Measurements from ENCODE around the gene TOPAZ1.

The TOPAZ1 gene

DNA sequence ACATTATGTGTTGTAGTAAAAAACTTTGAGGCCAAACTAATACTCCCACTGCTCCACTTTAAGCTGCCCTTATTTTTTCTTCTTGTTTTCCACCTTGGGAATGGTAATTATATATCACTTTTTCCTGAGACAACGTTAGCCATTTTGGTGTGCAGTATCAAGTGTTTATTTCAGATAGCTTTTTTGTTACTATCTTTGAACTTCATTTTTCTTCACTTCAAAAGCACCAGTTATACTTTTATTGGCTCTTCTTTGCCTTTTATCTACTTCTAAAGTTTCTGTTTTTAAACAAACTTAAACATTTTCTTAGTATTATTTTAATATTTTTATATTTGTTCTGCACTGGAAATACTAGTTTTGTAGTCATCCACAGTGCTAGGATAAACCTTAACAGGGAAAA is 6.5 kb downstream of the TOPAZ1 start:
- FAIRE-seq = no peak

DNA sequence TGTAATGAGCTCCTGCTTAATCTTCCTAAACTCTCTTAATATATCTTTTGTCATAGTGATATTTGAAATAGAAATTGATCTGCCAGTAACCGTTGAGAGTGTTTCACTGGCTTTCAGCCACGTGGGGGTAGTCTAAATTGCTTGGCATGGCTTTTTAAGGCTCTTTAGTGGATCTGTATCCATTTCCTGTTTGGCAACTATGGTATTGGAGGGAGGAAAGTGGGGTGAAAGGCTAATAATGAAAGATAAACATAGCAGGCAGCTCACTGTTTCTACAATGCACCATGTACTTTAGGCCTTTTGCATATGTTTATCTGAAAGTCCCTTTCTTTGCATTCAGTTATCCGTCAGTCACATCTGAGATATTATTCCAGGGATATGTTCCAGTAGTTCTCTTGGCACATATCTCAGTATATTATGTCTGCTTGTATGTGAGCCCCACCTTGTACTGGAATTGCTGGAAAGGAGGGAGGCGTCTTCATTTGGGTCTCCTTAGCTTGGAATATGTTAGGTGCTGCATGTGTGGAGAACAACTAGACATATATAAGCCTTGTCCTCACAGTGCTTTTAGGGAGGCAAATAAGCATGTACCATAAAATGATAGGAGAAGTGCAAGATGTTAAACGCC is 10.8 kb downstream of the TOPAZ1 start:
- FAIRE-seq = no peak

DNA sequence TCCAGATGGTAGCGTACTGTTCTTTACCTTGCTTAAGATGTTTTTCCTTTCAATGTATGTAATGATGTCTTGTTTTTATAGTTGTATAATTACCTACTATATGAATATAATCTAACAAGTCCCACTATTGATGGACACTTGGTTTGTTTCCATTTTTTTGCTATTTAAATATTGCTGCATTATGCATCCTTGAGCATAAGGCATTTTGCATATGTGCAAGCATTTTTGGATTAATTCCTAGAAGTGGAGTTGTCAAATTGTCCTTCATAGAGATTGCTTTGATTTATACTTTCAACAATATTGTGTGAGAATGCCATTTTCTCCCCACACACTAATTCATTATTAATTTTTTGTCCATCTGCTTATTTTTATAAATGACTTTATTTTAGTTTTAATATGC is 17.7 kb downstream of the TOPAZ1 start:
- no peak for FAIRE-seq

DNA sequence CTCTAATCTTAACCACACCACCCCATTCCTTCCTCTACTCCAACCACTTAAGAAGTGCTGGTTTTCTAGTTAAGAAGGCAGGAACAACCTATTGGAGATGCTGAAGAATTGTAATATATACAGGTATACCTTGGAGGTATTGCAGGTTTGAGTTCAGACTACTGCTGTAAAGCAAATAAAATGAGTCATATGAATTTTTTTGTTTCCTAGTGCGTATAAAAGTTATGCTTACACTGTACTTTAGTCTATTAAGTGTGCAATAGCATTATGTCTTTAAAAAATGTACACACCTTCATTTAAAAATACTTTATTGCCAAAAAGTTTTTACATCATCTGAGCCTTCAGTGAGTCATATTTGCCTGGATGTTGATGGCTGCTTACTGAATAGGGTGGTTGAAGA is 22.5 kb downstream of the TOPAZ1 start:
- FAIRE-seq = no peak

DNA sequence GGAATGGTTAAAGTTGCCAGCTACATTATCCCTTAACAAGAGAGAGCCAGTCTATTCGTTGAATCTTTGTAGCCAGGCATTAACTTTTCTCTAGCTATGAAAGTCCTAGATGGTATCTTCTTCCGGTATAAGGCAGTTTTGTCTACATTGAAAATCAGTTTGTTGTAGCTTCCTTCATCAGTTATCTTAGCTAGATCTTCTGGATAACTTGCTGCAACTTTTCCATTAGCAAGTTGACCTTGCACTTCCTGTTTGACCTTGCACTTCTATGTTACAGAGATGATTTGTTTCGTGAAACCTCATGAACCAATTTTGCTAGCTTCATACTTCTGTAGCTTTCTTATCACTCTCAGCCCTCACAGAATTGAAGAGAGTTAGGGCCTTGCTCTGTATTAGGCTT is 24.1 kb downstream of the TOPAZ1 start:
- no peak for FAIRE-seq

DNA sequence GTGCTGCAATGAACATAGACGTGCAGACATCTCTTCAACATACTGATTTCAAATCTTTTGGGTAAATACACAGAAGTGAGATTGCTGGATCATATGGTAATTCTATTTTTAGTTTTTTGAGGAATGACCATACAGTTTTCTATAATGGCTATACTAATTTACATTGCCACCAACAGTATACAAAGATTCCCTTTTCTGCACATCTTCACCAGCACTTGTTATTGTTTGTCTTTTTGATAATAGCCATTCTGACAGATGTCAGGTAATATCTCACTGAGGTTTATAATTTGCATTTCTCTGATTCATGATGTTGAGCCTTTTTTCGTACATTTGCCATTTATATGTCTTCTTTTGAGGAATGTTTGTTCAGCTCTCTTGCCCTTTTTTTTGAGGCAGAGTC is 30.5 kb downstream of the TOPAZ1 start:
- FAIRE-seq = no peak

DNA sequence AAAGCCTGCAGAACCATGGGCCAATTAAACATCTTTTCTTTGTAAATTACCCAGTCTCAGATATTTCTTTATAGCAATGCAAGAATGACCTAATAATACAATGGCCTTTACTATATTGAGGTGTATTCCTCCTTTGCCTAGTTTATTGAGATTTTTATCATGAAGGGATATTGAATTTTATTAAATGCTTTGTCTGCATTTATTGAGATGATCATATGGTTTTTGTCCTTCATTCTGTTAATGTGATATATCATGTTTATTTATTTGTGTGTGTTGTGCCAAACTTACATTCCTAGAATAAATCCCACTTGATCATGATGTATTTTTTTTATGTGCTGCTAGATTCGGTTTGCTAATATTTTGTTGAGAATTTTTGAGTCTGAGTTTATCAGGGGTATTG is 36.2 kb downstream of the TOPAZ1 start:
- peak; percentile 30 for FAIRE-seq

DNA sequence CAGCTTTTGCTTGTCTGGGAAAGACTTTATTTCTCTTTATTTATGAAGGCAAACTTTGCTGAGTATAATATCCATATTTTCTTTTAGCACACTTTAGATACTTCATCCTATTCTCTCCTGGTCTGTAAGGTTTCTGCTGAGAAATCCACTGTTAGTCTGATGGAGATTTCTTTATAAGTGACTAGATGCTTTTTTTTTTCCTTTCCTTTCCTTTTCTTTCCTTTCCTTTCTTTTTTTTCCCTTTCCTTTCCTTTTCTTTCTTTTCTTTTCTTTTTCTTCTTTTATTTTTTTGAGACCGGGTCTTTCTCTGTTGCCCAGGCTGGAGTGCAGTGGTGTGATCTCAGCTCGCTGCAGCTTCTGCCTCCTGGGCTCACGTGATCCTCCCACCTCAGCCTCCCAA is 38.4 kb downstream of the TOPAZ1 start:
- no peak for FAIRE-seq

DNA sequence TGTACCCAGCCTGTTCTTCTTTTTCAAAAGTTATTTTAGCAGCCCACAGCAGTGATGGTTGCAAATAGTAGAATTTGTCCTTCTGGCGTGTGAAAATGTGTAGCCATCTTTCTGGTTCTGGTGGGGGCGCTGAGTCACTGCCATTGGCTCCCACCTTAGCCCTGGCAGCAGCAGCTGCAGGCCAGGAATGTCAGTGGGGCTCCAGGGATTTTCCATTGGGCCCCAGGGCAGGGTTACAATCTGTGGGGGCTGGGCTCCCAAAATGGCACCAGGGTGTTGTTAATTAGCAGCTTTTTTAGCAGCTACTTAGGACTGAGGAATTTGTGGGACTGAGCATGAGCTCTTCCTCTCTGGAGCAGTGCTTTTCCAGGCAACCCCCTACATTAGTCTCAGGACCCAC is 38.9 kb downstream of the TOPAZ1 start:
- no peak for FAIRE-seq

DNA sequence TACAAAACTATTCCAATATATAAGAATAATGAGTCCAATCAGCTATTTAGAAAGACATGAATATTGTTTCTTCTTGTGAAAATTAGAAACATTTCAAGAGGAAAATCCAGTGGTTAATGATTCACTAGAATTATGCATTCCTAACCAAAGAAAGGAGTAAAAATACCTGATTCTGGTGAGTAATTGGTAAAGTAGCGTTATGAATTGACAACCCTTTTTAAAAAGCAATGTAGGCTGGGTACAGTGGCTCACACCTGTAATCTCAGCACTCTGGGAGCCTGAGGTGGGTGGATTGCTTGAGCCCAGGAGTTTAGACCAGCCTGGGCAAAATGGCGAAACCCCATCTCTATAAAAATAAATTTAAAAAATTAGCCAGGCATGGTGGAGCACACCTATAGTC is 43.3 kb downstream of the TOPAZ1 start:
- no peak for FAIRE-seq

DNA sequence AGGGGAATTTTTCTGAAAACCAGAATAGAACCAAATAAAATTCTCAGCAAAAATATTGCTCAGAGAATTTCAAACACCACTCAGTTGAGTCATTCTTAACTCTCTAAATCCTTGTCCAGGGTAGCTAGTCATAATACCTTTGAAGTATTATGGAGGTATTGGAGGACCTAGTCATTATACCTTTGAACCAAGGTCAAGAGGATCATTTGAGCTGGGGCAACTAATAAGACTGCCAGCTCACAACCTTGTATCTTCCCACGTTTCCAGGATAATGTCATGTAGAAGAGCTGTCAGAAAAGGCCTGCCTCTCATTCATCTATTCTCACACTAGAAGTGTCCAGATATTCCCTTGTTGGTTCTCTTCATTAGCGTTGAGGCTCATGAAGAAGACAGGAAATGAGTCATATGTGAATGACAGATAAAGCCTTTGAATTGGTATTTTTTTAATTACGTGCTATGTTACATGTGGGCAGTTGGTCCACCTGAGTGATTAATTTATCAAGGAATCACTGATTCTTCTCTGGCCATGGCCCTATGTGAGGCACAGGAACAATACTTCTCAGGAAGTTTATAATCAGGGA is 48.3 kb downstream of the TOPAZ1 start:
- no peak for FAIRE-seq

DNA sequence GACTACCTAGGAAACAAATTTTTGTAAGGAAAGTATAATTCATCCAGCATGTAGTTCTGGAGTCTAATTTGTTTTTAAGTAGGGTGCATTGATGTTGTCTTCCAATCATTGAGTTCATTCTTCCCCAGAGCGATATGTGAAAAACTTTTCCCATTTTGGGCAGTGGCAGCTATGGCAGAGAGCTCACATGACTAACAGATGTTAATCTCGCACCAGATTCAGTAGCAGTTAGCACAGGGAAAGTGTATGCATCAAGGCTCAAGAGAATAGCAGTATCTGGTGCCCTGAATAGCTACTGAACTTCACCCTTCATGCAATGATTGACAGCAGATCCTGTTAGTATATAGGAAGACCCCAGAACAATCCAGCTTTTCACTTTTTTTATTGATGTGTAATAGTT is 50.6 kb downstream of the TOPAZ1 start:
- FAIRE-seq = no peak

DNA sequence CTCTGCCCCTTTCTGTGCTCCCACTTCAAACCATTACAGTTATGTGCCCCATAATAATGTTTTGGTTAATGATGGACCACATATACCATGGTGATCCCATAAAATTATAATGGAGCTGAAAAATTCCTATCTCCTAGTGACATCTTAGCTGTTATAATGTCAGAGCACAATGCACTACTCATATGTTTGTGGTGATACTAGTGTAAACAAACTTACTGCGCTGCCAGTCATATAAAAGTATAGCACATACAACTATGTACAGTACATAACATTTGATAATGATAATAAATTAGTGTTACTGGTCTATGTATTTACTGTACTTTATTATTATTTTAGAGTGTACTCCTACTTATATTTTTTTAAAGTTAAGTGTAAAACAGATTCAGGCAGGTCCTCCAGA is 51.3 kb downstream of the TOPAZ1 start:
- FAIRE-seq = no peak

DNA sequence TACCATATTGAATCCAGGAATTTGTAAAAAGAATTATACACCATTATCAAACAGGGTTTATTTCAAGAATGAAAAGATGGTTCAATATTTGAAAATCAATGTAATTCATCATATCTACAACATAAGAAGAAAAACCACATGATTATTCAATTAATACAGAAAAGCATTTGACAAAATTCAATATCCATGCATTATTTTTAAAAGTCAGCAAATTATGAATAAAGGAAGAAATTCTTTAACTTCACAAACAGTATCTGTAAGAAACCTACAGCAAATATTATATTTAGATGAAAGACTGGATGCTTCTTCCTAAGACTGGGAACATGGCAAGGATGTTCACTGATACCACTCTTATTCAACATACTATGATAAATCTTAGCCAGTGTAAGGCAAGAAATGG is 55.6 kb downstream of the TOPAZ1 start:
- FAIRE-seq = no peak

DNA sequence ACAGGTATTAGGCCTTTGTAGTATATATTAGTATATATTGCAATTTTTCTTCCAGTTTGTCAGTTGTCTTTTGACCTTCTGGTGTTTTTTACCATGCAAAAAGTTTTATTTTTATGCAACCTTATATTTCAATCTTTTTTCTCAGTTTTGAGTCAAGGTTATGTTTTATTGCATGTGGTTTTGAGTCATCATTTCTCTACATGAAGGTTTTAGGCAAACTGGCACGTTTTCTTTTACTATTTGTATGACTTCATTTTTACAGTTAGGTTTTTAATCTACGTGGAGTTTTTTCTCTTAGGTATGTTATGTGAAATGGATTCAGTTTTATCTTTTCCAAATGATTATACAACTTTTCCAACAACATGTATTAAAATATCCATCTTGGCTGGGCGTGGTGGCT is 60.1 kb downstream of the TOPAZ1 start:
- no peak for FAIRE-seq

DNA sequence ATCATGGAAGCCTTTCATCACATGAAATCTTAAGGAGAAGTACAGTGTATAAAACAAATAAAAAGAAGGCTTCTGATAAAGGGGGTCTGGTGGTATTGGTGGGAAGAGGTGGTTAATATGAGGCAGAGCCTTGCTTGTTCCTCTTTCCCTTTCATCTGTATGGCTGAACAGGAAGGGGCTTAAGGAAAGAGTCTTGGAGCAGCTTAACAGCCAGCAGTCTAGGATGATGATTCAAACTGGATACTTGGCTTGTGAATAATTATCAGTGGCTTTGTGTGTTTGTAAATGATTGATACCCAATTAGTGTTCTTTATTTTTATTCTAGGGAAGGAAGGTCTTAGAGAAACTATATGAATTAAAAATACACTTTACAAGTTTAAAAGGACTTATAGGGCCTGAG is 67.8 kb downstream of the TOPAZ1 start:
- FAIRE-seq = no peak

DNA sequence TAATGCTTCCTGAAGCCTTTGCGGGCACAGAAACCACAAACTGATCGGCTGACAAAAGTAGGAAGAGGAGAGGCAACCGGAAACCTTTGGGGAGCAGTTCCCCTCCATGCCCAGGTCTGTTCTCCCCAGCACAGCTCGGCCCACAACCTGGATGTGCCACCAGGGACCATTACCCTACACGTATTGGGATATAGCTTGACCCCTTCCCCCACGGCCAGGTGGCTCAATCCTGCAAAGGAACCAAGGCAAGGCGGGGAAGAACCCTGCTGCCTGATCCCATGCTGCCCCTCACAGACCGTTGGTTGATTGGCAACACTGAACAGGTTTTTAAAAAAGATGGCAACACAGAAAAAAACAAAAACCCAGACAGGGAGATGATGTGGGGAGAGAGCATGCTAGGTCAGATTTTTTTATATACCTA is 77.2 kb downstream of the TOPAZ1 start:
- no peak for FAIRE-seq

DNA sequence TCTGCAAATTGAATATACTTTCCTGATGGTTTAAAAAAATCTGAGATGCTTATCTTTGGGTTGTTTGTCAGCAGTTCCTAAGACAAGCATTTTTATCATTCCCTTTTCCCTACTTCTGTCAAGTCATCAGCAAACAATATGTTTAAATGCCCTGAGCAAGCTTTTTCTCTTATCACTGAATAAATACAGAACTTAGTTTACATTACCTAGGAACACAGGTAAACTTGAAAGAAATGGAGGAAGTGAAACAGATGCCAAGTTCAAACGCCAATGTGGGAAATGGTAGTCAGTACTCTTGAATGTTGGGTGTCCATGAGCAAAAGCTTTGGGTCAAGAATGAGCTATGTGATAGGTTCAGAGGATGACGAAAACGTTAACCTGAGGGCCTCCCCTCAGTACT is 79.6 kb downstream of the TOPAZ1 start:
- FAIRE-seq = no peak

DNA sequence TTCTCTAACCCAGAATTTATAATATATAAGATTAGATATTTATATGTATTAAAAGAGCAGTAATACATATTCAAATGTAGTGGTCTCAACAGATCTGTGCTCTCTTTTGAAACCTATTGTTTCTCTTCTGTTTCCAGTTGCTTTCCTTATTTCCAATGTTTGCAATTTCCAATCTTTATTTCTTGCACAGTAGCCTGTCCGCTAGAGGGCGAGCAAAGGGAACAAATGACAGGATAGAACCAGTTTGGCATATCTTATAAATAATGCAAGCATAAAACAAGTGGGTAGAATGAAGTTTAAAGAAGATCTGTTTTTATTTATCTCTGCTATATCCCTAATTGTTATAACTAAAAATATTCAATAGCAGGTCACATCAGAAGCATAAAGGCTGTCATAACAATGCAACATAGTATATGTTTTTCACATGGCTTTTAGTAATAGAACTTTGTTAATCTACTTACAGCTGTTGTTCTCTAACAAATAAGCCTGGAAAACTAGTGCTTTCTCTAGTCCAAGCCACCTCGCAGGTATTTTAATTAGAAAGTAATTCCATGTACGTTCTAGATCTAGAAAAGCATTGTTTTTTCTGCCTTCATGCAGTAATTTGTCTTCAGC is 81.8 kb downstream of the TOPAZ1 start:
- peak; percentile 99 for FAIRE-seq

DNA sequence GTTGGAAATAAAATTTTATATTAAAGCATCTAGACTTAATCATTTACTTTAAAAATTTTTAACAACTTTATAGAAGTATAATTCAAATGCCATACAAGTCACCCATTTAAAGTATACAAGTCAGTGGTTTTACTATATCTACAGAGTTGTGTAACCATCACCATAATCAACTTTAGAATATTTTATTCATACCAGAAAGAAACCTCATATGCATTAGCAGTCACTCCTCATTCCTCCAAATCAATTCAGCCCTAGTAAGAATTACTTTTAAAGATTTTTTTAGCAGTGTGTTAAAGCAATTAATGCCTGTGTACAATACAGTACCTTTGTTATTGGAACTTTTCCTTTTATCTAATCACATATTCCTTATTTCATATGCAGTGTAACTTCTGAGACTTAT is 82.9 kb downstream of the TOPAZ1 start:
- no peak for FAIRE-seq

DNA sequence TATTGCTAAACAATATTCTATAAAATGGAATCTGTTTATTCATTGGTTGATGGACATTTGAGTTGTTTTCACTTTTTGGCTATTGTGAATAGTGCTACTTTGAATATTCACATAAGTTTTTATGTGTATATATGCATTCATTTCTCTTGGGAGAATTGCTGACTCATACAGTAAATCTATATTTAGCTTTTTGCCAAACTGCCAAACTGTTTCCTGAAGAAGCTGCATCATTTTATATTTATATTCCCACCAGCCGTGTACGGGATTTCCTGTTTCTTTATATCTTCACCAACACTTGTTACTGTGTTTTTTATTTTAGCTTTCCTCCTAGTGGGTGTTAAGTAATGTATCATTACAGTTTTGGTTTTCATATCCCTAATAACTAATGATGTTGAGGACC is 84.3 kb downstream of the TOPAZ1 start:
- FAIRE-seq = no peak

DNA sequence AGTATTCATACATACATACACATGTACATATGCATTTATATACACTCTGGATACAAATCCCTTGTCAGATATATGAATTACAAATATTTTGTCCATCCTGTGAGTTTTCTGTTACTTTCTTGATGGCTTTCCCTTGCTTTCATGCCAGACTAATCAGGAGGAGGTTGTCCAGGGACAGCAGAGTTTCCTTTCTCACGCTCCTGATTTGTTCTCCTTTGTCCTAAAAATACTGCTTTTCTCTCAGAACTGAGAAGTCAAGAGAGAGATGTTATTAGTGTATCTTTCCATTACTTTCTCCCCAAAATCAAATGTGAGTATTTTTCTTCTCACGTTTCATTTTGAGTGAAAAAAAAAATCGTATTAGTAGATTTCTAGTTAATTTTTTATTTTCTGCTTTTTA is 84.8 kb downstream of the TOPAZ1 start:
- no peak for FAIRE-seq

DNA sequence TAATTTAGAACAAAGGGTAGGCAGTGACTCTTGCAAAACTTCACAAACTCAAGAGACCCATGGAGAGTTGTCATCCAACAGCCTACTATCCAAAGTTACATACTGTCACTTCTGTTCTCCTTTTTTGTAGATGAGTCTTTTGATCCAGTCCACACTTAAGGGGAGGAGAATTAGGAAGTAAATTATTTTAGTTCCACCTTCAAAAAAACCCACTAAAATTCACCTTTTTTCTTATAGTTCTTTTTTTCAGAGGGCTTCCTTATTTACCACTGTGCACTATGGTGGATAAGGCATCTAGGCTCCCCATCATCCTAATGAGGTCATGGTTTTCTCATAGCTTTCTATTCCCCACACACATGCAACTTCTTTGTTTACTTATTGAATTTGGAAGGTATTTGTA is 88.3 kb downstream of the TOPAZ1 start:
- FAIRE-seq = no peak

DNA sequence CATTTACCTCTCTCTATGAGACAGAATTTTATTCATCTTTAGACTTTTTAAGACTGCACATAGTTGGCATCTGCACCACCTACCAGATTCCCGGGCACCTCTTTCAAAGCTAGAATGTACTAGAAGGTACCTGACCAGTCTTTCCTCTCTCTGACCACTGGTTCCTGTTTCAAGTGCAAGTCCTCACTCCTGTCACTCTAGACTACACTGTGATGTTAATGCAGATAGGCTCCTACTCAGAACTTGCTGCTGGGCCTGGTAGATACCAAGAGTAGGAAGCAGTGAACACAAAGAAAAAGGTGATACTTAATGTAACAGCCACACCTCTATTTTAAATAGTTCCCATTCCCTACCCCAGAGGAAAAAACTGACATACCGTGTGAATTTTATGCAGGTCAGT is 88.8 kb downstream of the TOPAZ1 start:
- FAIRE-seq = no peak

DNA sequence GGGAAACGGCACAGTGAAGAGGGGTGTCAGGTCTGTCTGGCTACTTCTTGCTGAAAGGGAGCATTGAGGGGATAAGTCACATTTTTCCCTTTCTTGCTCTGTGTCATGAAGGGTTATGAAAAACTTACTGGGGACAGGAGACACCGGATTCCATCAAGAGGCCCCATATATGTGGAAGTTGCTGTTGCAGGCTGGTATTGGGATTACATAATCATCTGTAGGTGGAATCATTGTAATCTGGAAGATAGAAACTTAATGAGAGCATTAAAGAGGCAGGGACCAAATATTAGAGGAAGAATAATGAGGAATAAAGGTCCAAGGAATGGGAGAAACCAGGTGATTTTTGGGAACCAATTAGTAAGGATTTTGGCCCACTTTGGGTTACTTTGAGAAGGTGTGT is 92.6 kb downstream of the TOPAZ1 start:
- FAIRE-seq = no peak

All from islet of Langerhans (tissue), 1 donor.